DOHH2 (cell line): ENCODE measurements around the gene ZNF638.

Experiments used
- CTCF ChIP-seq: fragments of 200-600 bp; sonication (generic); IDR thresholded peaks from one replicate; pipeline ENCODE4 v1.5.1; 2014; ENCODE audit warnings: antibody characterized with exemption, mild to moderate bottlenecking, low read depth, low read length; ENCODE audit not compliant: poor library complexity, severe bottlenecking
- EZH2phosphoT487 ChIP-seq: fragments of 200-600 bp; sonication (generic); IDR thresholded peaks from 2 replicates; pipeline ENCODE4 v1.6.1; 2017; ENCODE audit warnings: borderline replicate concordance, mild to moderate bottlenecking, antibody characterized with exemption, low read length, moderate library complexity, mixed read lengths

GRCh38 chr2:71336802-71337201 lies 5.2 kb downstream of the ZNF638 start:
- TF ChIP-seq EZH2phosphoT487, result no peak
- TF ChIP-seq CTCF, result no peak
